ENCODE data around the gene INTS11. TPM values are rescaled to one million over a fixed set of nuclear protein-coding genes. Genes with fewer than 3 reads are reported as not detected.

The INTS11 gene
- total and polyA plus RNA-seq, 2 of the 8 experiments (the other 6 are each of a cell fraction or from before 2014, with no cell fraction given), result 113 to 243 TPM

DNA sequence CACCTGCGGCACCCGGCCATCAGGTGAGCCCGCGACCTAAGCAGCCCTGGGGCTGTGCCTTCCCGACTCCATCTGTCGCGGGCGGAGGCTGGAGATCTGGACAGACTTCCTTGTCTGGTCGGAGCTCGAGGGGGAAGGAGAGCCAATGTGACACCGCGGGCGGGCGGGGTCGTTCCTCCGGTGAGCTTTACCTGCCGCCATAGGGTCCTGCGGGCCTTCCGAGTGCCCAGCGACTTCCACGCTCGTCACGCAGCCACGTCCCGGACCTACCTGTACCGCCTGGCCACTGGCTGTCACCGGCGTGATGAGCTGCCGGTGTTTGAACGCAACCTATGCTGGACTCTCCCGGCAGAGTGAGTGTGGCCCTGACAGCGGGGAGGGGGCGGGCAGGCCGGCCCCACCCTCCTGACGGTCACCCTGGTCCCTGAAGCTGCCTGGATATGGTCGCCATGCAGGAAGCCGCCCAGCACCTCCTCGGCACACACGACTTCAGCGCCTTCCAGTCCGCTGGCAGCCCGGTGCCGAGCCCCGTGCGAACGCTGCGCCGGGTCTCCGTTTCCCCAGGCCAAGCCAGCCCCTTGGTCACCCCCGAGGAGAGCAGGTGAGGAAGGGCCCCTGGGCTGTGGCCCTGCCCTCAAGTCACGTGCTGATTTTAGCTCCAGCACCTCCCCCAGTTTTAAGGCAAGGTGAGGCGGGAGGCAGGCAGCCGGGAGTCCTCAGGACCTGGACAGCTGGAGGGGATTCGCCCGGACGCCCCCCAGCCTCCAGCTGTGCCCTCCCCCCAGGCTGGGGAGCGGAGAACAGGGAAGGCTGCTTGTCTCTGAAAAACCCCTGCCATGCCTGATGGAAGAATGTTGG, 15.0 kb downstream of the INTS11 start (continued):
- peak; percentile 24 for TF ChIP-seq POLR2AphosphoS5 (IDR thresholded peaks at IDR 0.05; ENCODE audit: low read depth, low read length)
- no peak for TF ChIP-seq TCF12 (IDR thresholded peaks at IDR 0.05; ENCODE audit: low read depth, low read length)

All from H1 (cell line).